Stimulated activated CD8-positive, alpha-beta memory T cell treated with anti-CD3 and anti-CD28 coated beads, Interleukin-7, amount 100 ng/mL, for 48 hours (primary cell): ENCODE measurements around the gene PRELID3B.

Experiments used
- DNase-seq, 2 donors: peaks; one replicate each; pipeline ENCODE4 v3.0.0-alpha.2; 2020; ENCODE audit warnings: low read depth in 1 of 2; ENCODE audit errors: extremely low read depth in 1 of 2

PRELID3B gene

DNA sequence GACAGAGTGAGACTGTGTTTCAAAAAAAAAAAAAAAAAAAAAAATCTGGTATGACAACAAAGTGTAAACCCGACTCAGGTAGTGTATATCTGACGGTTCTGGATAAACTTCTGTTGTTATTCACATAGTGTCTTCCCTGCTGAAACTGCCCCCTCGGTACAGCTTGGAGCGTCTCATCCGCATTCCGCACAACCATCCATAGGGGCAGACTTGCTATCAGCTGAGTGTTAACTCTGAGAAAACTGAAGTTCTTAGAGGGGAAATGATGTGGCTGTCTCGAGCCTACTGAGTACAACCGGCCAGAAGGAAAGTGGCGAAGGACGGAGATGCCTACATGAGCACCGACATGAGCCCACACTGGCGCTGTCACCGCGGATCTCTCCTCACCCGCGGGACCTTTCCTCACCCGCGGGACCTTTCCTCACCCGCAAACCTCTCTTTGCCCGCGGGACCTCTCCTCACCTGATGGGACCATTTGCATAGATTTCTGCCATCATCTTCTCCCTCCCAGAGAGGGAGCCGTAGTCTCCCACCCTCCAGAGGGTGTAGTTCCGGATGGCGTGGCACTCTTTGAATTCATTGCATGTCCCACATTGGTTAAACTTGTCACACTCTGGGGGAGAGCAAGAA lies 45.3 kb downstream of the PRELID3B start:
- no peak for DNase-seq

DNA sequence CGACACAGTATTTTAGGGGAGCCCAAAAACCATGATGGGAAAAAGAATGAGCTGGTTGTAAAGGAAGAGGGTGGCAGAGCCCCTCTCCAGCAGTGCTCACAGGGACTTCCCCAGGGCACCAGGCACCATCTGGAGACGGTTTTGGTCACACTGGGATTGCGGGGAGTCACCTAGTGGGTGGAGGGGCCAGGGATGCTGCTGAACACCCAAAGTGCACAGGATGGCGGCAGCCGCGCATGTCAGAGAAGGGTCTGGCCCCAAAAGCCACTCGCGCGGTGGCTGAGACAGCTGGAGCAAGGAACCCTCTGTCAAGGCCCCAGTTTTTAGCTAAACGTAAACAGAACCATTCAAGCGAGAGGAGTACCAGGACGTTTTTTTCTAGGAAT lies 46.4 kb downstream of the PRELID3B start:
- DNase-seq, result no peak

- DNase-seq, result no peak
These were observed 46.9 kb downstream of the PRELID3B start for GRCh38 chr20:58995461-58996225.

DNA sequence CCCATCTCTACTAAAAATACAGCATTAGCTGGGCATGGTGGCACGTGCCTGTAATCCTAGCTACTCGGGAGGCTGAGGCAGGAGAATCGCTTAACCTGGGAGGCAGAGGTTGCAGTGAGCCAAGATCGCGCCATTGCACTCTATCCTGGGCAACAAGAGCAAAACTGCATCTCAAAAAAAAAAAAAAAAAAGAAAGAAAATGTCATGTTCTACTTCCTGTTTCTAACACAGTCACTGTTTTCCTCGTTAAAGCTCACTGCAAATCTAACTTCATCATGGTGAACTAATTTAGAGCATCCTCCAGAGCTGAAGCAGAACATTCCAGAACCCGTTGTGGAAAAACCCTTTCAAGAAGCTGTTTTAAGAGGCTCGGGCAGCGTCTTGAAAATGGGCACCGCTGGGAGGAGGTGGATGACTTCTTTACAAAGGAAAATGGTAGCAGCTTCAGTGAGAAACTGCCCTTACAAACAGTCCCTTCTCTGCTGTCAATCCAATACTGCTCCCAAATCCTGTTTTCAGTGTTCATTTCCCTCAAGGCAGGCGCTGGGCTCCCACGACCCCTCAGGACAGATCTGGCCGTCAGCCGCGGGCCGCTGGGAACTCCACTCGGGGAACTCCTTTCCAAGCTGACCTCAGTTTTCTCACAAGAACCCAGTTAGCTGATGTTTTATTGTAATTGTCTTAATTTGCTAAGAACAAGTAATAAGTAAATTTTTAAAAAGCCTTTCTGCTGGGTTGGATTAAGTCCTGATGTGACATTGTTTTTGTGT lies 48.0 kb downstream of the PRELID3B start:
- no peak for DNase-seq

GRCh38 chr20:58993332-58994248 lies 49.0 kb downstream of the PRELID3B start:
- no peak for DNase-seq

- DNase-seq, result no peak
These were observed 49.7 kb downstream of the PRELID3B start for GRCh38 chr20:58992911-58993310.

DNA sequence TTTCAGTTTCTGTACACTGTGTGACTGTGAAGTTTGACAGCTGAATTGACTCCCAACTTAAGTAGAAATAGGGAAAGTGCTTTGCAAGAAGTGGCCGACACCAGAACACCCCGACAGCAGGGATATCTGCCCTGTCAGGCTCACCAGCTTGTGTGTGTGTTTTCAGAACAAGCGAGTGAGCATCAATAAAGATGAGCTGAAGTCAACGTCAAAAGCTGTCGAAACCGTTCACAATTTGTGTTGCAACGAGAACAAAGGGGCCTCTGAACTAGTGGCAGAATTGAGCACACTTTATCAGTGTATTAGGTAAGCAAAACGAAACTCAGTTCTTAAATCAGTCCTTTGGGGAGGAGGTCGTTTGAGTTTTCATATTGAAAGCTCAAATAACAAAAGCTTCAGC lies 50.9 kb downstream of the PRELID3B start:
- DNase-seq, result no peak

DNA sequence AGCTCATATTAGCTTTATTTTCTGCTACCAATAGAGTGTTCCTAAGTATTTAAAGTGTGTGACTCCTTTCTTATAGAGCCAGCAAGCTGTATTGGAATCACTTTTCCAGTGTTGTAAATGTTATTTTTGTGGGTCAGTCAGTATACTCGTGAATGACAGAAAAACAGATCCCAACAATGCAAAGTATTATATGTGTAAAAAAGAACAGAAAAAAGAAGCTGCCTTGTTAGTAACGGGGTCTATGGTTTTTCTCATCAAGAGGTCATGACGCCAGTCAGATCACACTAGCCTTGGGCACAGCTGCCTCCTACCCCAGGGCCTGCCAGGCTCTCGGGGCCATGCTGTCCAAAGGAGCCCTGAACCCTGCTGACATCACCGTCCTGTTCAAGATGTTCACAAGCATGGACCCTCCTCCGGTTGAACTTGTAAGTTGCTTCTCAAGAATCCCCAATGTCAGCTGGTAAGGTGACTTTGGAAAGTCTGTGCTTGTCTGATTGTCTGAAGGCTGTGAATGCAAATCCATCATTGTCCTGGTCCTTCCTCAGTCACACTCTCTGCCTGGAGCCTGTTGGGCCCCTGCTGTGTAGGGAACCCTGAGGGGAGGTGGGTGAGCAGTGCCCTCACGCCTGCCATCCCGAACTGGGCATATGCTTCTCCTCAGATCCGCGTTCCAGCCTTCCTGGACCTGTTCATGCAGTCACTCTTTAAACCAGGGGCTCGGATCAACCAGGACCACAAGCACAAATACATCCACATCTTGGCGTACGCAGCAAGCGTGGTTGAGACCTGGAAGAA lies 51.7 kb downstream of the PRELID3B start:
- DNase-seq, result no peak

DNA sequence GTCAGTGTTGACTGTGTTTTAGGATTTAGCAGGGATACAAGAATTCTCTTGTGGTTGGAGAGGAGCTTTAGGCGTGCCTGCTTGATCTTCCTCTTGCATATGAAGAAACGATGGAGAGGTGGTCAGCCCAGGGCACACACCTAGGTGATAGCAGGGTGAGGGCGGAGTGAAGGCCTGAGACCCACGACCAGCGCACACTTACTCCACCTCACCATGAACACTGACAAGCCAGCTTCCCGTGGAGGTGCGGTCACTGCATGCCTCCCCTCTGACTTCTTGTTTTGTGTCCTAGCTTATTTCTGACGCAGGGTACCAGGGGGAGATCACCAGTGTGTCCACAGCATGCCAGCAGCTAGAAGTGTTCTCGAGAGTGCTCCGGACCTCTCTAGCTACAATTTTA lies 53.4 kb downstream of the PRELID3B start:
- DNase-seq, result no peak

GRCh38 chr20:58988565-58988882 lies 54.1 kb downstream of the PRELID3B start:
- no peak for DNase-seq

GRCh38 chr20:58987790-58988564 lies 54.6 kb downstream of the PRELID3B start:
- no peak for DNase-seq

- no peak for DNase-seq
These were observed 55.5 kb downstream of the PRELID3B start for GRCh38 chr20:58986968-58987517.

DNA sequence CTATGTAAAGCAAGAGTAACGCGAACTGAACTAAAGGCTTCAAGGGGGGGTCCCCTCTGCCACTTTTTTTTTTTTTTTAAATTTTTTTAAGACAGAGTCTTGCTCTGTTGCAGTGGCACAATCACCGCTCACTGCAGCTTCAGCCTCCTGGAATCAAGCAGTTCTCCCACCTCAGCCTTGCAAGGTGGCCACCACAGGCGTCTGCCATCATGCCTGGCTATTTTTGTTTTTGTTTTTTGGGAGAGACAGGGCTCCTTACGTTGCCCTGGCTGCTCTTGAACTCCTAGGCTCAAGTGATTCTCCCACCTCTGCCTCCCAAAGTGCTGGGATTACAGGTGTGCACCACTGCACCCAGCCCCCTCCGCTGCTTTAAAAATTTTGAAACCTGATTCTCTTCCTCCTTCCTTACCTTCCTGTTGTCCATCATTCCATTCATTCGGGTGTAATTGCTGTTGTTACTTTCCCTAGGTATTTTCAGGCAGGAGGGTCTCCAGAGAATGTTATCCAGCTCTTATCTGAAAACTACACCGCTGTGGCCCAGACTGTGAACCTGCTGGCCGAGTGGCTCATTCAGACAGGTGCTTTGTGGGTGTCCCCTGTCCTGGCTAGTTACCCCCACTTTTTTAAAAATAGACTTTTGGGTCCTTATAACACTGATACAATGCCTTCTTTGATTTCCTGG lies 56.2 kb downstream of the PRELID3B start:
- no peak for DNase-seq

DNA sequence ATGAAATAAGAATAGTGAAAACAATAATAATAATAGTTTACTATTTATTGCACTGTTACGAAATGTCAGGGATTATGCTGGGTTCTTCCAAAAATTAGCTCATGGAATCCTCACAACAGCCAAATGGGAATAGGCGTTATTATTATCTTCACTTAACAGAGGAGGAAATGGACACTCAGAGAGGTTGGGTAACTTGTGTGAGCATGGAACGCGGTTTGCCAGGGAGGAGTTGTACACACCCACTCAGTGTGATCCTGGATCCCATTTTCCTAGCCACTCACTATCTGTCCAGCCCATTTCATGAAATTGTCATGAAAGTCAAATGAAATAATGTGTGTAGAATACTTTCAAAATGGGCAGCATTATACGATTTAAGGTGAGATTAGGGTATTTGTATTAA lies 56.9 kb downstream of the PRELID3B start:
- DNase-seq, result no peak

DNA sequence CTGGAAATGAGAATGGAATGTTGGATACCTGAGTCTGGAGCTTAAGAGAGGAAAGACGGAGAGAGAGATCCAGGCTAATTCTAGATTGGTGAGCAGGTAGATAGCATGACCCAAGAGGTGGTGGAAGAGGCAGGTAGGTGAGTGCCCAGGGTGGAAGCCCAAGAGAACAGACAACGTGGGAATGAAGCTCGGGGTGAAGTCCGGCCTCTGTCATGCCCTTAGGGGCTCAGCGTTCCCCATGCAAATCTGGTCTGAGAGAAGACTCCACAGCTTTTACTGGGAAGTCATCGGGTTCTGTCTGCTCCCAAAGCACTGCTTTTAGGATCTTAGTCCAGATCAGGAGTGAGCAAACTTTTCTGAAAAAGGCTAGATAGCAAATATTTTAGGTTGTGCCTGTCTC lies 57.9 kb downstream of the PRELID3B start:
- no peak for DNase-seq
